Measurements from ENCODE around the gene RNF149.
A peak's percentile ranks its signal among the peaks of the same experiment; 100 is the strongest.

RNF149 gene

GRCh38 chr2:101232770-101233169 lies 75.7 kb downstream of the RNF149 start:
- no peak for TF ChIP-seq CTCF (IDR thresholded peaks at IDR 0.05; ENCODE audit: unreplicated experiment in 3 of 3)
- H3K4me3 Mint-ChIP-seq = no peak overlapping the region
- peaks cover 1% of the 10 kb centered on the region for H3K9me3 Mint-ChIP-seq
- peaks cover 5% of the 10 kb centered on the region for H3K36me3 Mint-ChIP-seq (ENCODE audit: low read depth)
- H3K4me1 Mint-ChIP-seq = peaks cover 3% of the 10 kb centered on the region
- H3K27ac Mint-ChIP-seq = no peak overlapping the region
- no peaks in the 10 kb centered on the region for H3K27me3 Mint-ChIP-seq (ENCODE audit: low read depth)

GRCh38 chr2:101231937-101232730 lies 76.4 kb downstream of the RNF149 start:
- Mint-ChIP-seq H3K27me3 (ENCODE audit: low read depth) (no peaks in the 10 kb centered on the region), H3K4me1 (no peaks in the 10 kb centered on the region), H3K27ac (peak overlapping the region; percentile 84 to 94 (median 91)), H3K36me3 (ENCODE audit: low read depth) (peaks cover 5% of the 10 kb centered on the region), H3K4me3 (no peak overlapping the region), H3K9me3 (no peaks in the 10 kb centered on the region)
- TF ChIP-seq CTCF (IDR thresholded peaks at IDR 0.05; ENCODE audit: unreplicated experiment in 3 of 3) = no peak

GRCh38 chr2:101231240-101231639 lies 77.3 kb downstream of the RNF149 start:
- H3K9me3 Mint-ChIP-seq = no peaks in the 10 kb centered on the region
- H3K27me3 Mint-ChIP-seq (ENCODE audit: low read depth) = no peaks in the 10 kb centered on the region
- peak overlapping the region; percentile 84 to 94 (median 91) for H3K27ac Mint-ChIP-seq
- peaks cover 5% of the 10 kb centered on the region for H3K36me3 Mint-ChIP-seq (ENCODE audit: low read depth)
- no peak for TF ChIP-seq CTCF (IDR thresholded peaks at IDR 0.05; ENCODE audit: unreplicated experiment in 3 of 3)
- H3K4me1 Mint-ChIP-seq = no peaks in the 10 kb centered on the region
- no peak overlapping the region for H3K4me3 Mint-ChIP-seq

DNA sequence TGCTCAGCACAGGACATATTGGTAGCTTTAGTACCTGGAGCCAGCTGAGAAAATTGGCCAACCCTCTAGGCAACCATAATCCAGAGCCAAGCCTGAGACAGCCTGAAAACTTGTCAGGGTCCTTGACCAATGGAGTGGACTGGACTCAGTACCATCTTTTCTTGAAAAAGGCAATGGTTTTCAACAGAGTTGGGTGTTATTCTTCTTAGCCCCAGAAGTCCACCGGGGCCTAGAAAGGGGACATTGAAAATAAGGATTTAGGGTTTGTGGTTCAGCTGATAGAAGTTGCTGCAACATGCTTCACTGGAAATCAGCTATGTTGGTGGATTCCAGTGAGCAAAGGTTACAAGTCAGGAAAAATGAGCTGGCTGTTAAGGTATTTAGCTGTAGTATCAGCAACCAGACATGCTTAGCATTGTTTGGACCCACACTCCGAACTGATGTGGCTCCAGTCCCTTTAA lies 77.9 kb downstream of the RNF149 start:
- peak overlapping the region; percentile 84 to 94 (median 91) for H3K27ac Mint-ChIP-seq
- H3K4me3 Mint-ChIP-seq = no peak overlapping the region

More for the DNA sequence above, 77.9 kb downstream of the RNF149 start:
- Mint-ChIP-seq H3K36me3 (ENCODE audit: low read depth) (peaks cover 5% of the 10 kb centered on the region), H3K4me1 (no peaks in the 10 kb centered on the region), H3K9me3 (no peaks in the 10 kb centered on the region), H3K27me3 (ENCODE audit: low read depth) (no peaks in the 10 kb centered on the region)
- no peak for TF ChIP-seq CTCF (IDR thresholded peaks at IDR 0.05; ENCODE audit: unreplicated experiment in 3 of 3)

Measured in nephron (organoid).